Ovary (tissue), 9 donors: ENCODE data around the gene TUFT1. TPM values are rescaled to one million over a fixed set of nuclear protein-coding genes. Genes with fewer than 3 reads are reported as not detected.

ENCODE experiments used
- DNase-seq, 5 donors: peaks; one replicate each; pipeline ENCODE4 v3.0.0-alpha.2; 2019 to 2020
- H3K27ac ChIP-seq, 2 donors: fragments of 200-600 bp; one replicate each; pipeline versions ENCODE4 v1.5.1 to v1.8.0; 2019 to 2022
- H3K27me3 ChIP-seq: fragments of 200-600 bp; one replicate; pipeline ENCODE4 v1.8.0; 2022
- H3K36me3 ChIP-seq: fragments of 200-600 bp; sonication (generic); one replicate; pipeline ENCODE4 v1.5.1; 2019
- H3K4me1 ChIP-seq: one replicate; pipeline ENCODE4 v1.8.1; 2013; ENCODE audit warnings: mild to moderate bottlenecking, moderate library complexity; ENCODE audit not compliant: insufficient read depth
- H3K4me3 ChIP-seq: fragments of 200-600 bp; sonication (generic); one replicate; pipeline ENCODE4 v1.5.1; 2017
- H3K9me3 ChIP-seq, 2 donors: fragments of 200-600 bp in 1 of 2; sonication (generic) in 1 of 2; one replicate each; pipeline versions ENCODE4 v1.5.1 to v1.8.1; 2013 to 2019; ENCODE audit warnings: mild to moderate bottlenecking in 1 of 2, moderate library complexity in 1 of 2
- CTCF ChIP-seq, 3 donors: fragments of 450-650 bp in 2 of 3; fragments of 200-600 bp in 1 of 3; IDR thresholded peaks; one replicate each; pipeline versions ENCODE4 v1.5.1 to v1.8.0; 2016 to 2022; ENCODE audit warnings: antibody characterized with exemption in 3 of 3, mild to moderate bottlenecking in 1 of 3
- EP300 ChIP-seq: sonication (generic); formaldehyde crosslinking; IDR thresholded peaks from one replicate; pipeline ENCODE4 v1.6.1; 2017; ENCODE audit warnings: antibody characterized with exemption
- POLR2A ChIP-seq: fragments of 450-650 bp; IDR thresholded peaks from one replicate; pipeline ENCODE4 v1.6.1; 2017; ENCODE audit warnings: antibody characterized with exemption, mild to moderate bottlenecking, moderate library complexity
- WGBS, 3 donors: extraction: QIAGEN DNeasy Blood & Tissue Kit in 1 of 3; methylation state at CpG; one replicate each; pipeline versions ENCODE4 v1.1.5 to v1.1.7; 2013 to 2017; 5-methylcytosine and 5-hydroxymethylcytosine counted together
- intact Hi-C, 4 donors: fragments of 100-400 bp; cut with DNase I; formaldehyde crosslinking; loops; one replicate each; pipeline versions ENCODE4 v1.11.0 to v1.15.1; 2022 to 2023
- polyA plus RNA-seq, 2 donors: library from polyadenylated mRNA; stranded (reverse); fragments of 200-250 nt in 1 of 2; fragments of 350-450 nt in 1 of 2; fragmentation: Illumina TruSeq in 1 of 2; extraction: RNeasy Lipid Tissue Mini Kit (QIAGEN cat#74804) in 1 of 2; gene quantifications; one replicate each; pipeline ENCODE4 v1.2.3, GENCODE V29; 2013 to 2014
- total RNA-seq, 7 donors: library from RNA; depleted of rRNA in 2 of 7; stranded (reverse); fragments of >200 nt in 2 of 7; fragmentation: NEBNext Ultra II Directional in 3 of 7; extraction: Animal tissue kit (Norgen Biotek cat#: 25700) in 3 of 7; gene quantifications; one replicate each; pipeline versions ENCODE4 v1.1.0 to v1.2.4, GENCODE V29; 2016 to 2023
- donor health status: DM: no; HTN: no; CAD: no; lungs with moderate emphysema.
- donor health status: DM: no; HTN: no; CAD: no.
- donor health status: Bipolar disorder and iron deficiency.
- donor health status: DM: yes; HTN: yes; CAD: no.
- donor health status: DM: no; HTN: no; CAD: no.
- donor health status: DM: yes; HTN: yes; CAD: no.

TUFT1 gene
- total and polyA plus RNA-seq, 9 donors, result 5.0 to 10.2 (median 7.3) TPM

GRCh38 chr1:151577173-151577572 lies 37.1 kb downstream of the TUFT1 start:
- Histone ChIP-seq H3K4me1 (no peaks in the 10 kb centered on the region), H3K27me3 (no peaks in the 10 kb centered on the region), H3K4me3 (no peak overlapping the region), H3K9me3 (no peaks in the 10 kb centered on the region), H3K27ac (no peak overlapping the region), H3K36me3 (no peaks in the 10 kb centered on the region)
- TF ChIP-seq POLR2A (no peak), EP300 (no peak), CTCF (IDR thresholded peaks at IDR 0.05) (no peak)
- no peak for DNase-seq
- 95 to 99% (median 98%) methylated on average over 2 of the region's 2 CpGs for WGBS, 3 donors
- intact Hi-C loops, result no loop called here

- TF ChIP-seq POLR2A, result no peak
- no peak for TF ChIP-seq CTCF (IDR thresholded peaks at IDR 0.05)
- no peak for TF ChIP-seq EP300
- intact Hi-C loops, result no loop called here
- H3K4me1 ChIP-seq, result no peaks in the 10 kb centered on the region
- DNase-seq, result no peak
- no peak overlapping the region for H3K4me3 ChIP-seq
- WGBS, 3 donors, result 89 to 93% (median 92%) methylated on average over 1 of the region's 1 CpG
- no peak overlapping the region for H3K27ac ChIP-seq
- no peaks in the 10 kb centered on the region for H3K27me3 ChIP-seq
- no peaks in the 10 kb centered on the region for H3K9me3 ChIP-seq
- no peaks in the 10 kb centered on the region for H3K36me3 ChIP-seq
These were observed 38.8 kb downstream of the TUFT1 start for GRCh38 chr1:151578941-151579340.

- DNase-seq, result no peak
- no peak for TF ChIP-seq POLR2A
- no peak for TF ChIP-seq CTCF (IDR thresholded peaks at IDR 0.05)
- TF ChIP-seq EP300, result no peak
- intact Hi-C loops, result no loop called here
- WGBS, 3 donors, result 84 to 89% (median 87%) methylated on average over 8 of the region's 8 CpGs
- Histone ChIP-seq H3K27me3 (no peaks in the 10 kb centered on the region), H3K27ac (no peak overlapping the region), H3K4me3 (no peak overlapping the region), H3K36me3 (no peaks in the 10 kb centered on the region), H3K9me3 (no peaks in the 10 kb centered on the region), H3K4me1 (no peaks in the 10 kb centered on the region)
These were observed 39.5 kb downstream of the TUFT1 start for GRCh38 chr1:151579436-151580225.

- no peaks in the 10 kb centered on the region for H3K9me3 ChIP-seq
- no peak overlapping the region for H3K27ac ChIP-seq
- TF ChIP-seq POLR2A (no peak), EP300 (no peak), CTCF (IDR thresholded peaks at IDR 0.05) (no peak)
- DNase-seq, result no peak
- H3K27me3 ChIP-seq, result no peaks in the 10 kb centered on the region
- H3K36me3 ChIP-seq, result no peaks in the 10 kb centered on the region
- H3K4me1 ChIP-seq, result peaks cover 1% of the 10 kb centered on the region
- 58 to 70% (median 63%) methylated on average over 5 of the region's 5 CpGs for WGBS, 3 donors
- intact Hi-C loops, result no loop called here
- no peak overlapping the region for H3K4me3 ChIP-seq
These were observed 41.3 kb downstream of the TUFT1 start for GRCh38 chr1:151581451-151581850.
